Measurements from ENCODE around the gene IL6.
"Not testable (repeated sequence)": the region's sequence is repeated elsewhere in the genome, so short reads cannot be mapped to it uniquely, and the experiment has no call there.

The IL6 gene

GRCh38 chr7:22729180-22729825 lies 2.3 kb downstream of the IL6 start:
- no peak for DNase-seq

GRCh38 chr7:22730066-22730710 lies 3.2 kb downstream of the IL6 start:
- DNase-seq, result no peak

- no peak for DNase-seq
Observed at GRCh38 chr7:22730921-22731654, 4.1 kb downstream of the IL6 start.

- no peak for DNase-seq
Observed at GRCh38 chr7:22731766-22732165, 4.8 kb downstream of the IL6 start.

- DNase-seq, result no peak
Observed at GRCh38 chr7:22732556-22733126, 5.6 kb downstream of the IL6 start.

GRCh38 chr7:22733761-22734160 lies 6.8 kb downstream of the IL6 start:
- no peak for DNase-seq

- no peak for DNase-seq
Observed at GRCh38 chr7:22743014-22743413, 16.0 kb downstream of the IL6 start.

- no peak for DNase-seq
Observed at GRCh38 chr7:22751341-22751740, 24.3 kb downstream of the IL6 start.

- no peak for DNase-seq
Observed at GRCh38 chr7:22757338-22757994, 30.5 kb downstream of the IL6 start.

- DNase-seq, result no peak
Observed at GRCh38 chr7:22758576-22758975, 31.6 kb downstream of the IL6 start.

- no peak for DNase-seq
Observed at GRCh38 chr7:22759721-22760120, 32.7 kb downstream of the IL6 start.

GRCh38 chr7:22762866-22763265 lies 35.9 kb downstream of the IL6 start:
- no peak for DNase-seq

- no peak for DNase-seq
Observed at GRCh38 chr7:22765609-22766008, 38.6 kb downstream of the IL6 start.

- DNase-seq, result no peak
Observed at GRCh38 chr7:22771194-22771871, 44.3 kb downstream of the IL6 start.

- DNase-seq, result no peak
Observed at GRCh38 chr7:22771872-22772228, 44.9 kb downstream of the IL6 start.

GRCh38 chr7:22772885-22773284 lies 45.9 kb downstream of the IL6 start:
- no peak for DNase-seq

- no peak for DNase-seq
Observed at GRCh38 chr7:22776964-22777363, 50.0 kb downstream of the IL6 start.

- not testable (repeated sequence) for DNase-seq
Observed at GRCh38 chr7:22779730-22780323, 52.8 kb downstream of the IL6 start.

GRCh38 chr7:22781230-22781711 lies 54.3 kb downstream of the IL6 start:
- no peak for DNase-seq

Measured in stimulated activated CD4-positive, alpha-beta T cell treated with anti-CD3 and anti-CD28 coated beads, Interleukin-2, amount 100 ng/mL, for 48 hours (primary cell).